K562 (cell line): Measurements from ENCODE around the gene SUMF2. TPM values are rescaled to one million over a fixed set of nuclear protein-coding genes. Genes with fewer than 3 reads are reported as not detected.

Source experiments
- ATAC-seq: fragments of 200-7000 bp; cut with Tn5 transposase; 3 replicates; pipeline ENCODE4 v1.9.1; 2020; ENCODE audit warnings: moderate library complexity
- BruUV-seq: library from RNA; stranded (reverse); fragments of 400-500 nt; replicated peaks from 2 replicates; lab custom pipeline; 2021; lab: Mats Ljungman, UMichigan
- CTCF ChIA-PET: fragments of 300-600 bp; formaldehyde crosslinking; extraction: SDS; loops from one replicate; lab custom pipeline; 2021; ENCODE audit warnings: low intra/inter-chr PET ratio; lab: Yijun Ruan, JAX
- POLR2A ChIA-PET: fragments of 300-600, 350-650 bp; sonication (Branson Sonifier 250); formaldehyde crosslinking; extraction: SDS; loops from one replicate; lab custom pipeline; 2021; ENCODE audit warnings: antibody characterized with exemption, inconsistent platforms; lab: Yijun Ruan, JAX
- DNase-seq, 4 experiments: peaks; one replicate each; pipeline versions ENCODE4 v3.0.0 to v3.0.0-alpha.2; 2011 to 2018; ENCODE audit warnings: low spot score in 3 of 4, mixed read lengths in 3 of 4; ENCODE audit errors: extremely low read depth in 1 of 4
- FAIRE-seq: peaks from 2 replicates; lab custom pipeline; 2011; peaks lifted over from hg19 to GRCh38; lab: Jason Lieb, UNC
- H2AFZ ChIP-seq: 2 replicates; pipeline ENCODE4 v1.6.0; 2011; ENCODE audit warnings: low read depth, low read length, control low read depth, inconsistent platforms
- H3K27ac ChIP-seq: fragments of 200-600 bp; 3 replicates; pipeline ENCODE4 v1.8.0; 2011; ENCODE audit warnings: low read depth, mild to moderate bottlenecking, control low read depth, inconsistent platforms, low read length, moderate library complexity, mixed read lengths; ENCODE audit errors: extremely low read depth
- H3K27me3 ChIP-seq, 2 experiments: fragments of 300-600 bp in 1 of 2; 2 replicates in 1 of 2; 3 replicates in 1 of 2; pipeline versions ENCODE4 v1.6.0 to v1.8.0; 2011; ENCODE audit warnings: inconsistent platforms in 2 of 2, low read length in 2 of 2, mild to moderate bottlenecking in 1 of 2, mixed read lengths in 1 of 2, moderate library complexity in 1 of 2; ENCODE audit not compliant: control insufficient read depth in 2 of 2, insufficient read depth in 2 of 2
- H3K36me3 ChIP-seq: fragments of 300-600 bp; 3 replicates; pipeline ENCODE4 v1.8.0; 2011; ENCODE audit warnings: mild to moderate bottlenecking, low read length, inconsistent platforms; ENCODE audit not compliant: control insufficient read depth, insufficient read depth
- H3K4me1 ChIP-seq, 2 experiments: fragments of 200-600 bp in 1 of 2; replicated peaks in 1 of 2; 2 replicates in 1 of 2; 3 replicates in 1 of 2; pipeline versions ENCODE4 v1.5.1 to v1.8.0; 2011; ENCODE audit warnings: inconsistent platforms in 2 of 2, low read length in 2 of 2, mild to moderate bottlenecking in 1 of 2, mixed read lengths in 1 of 2, moderate library complexity in 1 of 2; ENCODE audit not compliant: control insufficient read depth in 2 of 2, insufficient read depth in 2 of 2
- H3K4me2 ChIP-seq: 2 replicates; pipeline ENCODE4 v1.6.1; 2011; ENCODE audit warnings: low read length, control low read depth, inconsistent platforms, mixed read lengths; ENCODE audit not compliant: insufficient read depth
- H3K4me3 ChIP-seq: fragments of 200-600 bp; sonication (generic), shearing (Covaris generic); 2 replicates; pipeline ENCODE4 v1.5.1; 2016; ENCODE audit warnings: control low read depth, inconsistent platforms
- H3K79me2 ChIP-seq: fragments of 200-600 bp; 3 replicates; pipeline ENCODE4 v1.8.0; 2011; ENCODE audit warnings: low read length, inconsistent platforms; ENCODE audit not compliant: control insufficient read depth, insufficient read depth
- H3K9ac ChIP-seq, 2 experiments: 2 replicates each; pipeline versions ENCODE4 v1.6.0 to v1.6.1; 2011; ENCODE audit warnings: low read depth in 2 of 2, low read length in 2 of 2, control low read depth in 1 of 2, inconsistent platforms in 1 of 2, mild to moderate bottlenecking in 1 of 2, mixed read lengths in 1 of 2; ENCODE audit not compliant: insufficient read depth in 1 of 2
- H3K9me1 ChIP-seq: one replicate; pipeline ENCODE4 v1.6.0; 2011; ENCODE audit warnings: inconsistent platforms, mild to moderate bottlenecking, low read length, moderate library complexity; ENCODE audit not compliant: control insufficient read depth, insufficient read depth
- H3K9me3 ChIP-seq: replicated peaks from 2 replicates; pipeline ENCODE4 v1.5.1; 2011; ENCODE audit warnings: low read depth, low read length, inconsistent platforms; ENCODE audit not compliant: control insufficient read depth, insufficient read depth
- H4K20me1 ChIP-seq: replicated peaks from 2 replicates; pipeline ENCODE4 v1.6.1; 2011; ENCODE audit warnings: low read length, inconsistent platforms, mixed read lengths; ENCODE audit not compliant: control insufficient read depth, insufficient read depth
- ERF ChIP-seq: fragments of 450-650 bp; formaldehyde crosslinking; IDR thresholded peaks from 2 replicates; pipeline ENCODE4 v1.4.0; 2020; ENCODE audit warnings: mild to moderate bottlenecking, mixed read lengths
- FOXA1 ChIP-seq: fragments of 450-650 bp; IDR thresholded peaks from 2 replicates; pipeline ENCODE4 v1.6.1; 2016; ENCODE audit warnings: mild to moderate bottlenecking, borderline replicate concordance
- L3MBTL2 ChIP-seq: fragments of 450-650 bp; IDR thresholded peaks from 2 replicates; pipeline ENCODE4 v1.6.1; 2016; ENCODE audit warnings: mild to moderate bottlenecking, moderate library complexity
- MEIS2 ChIP-seq: fragments of 450-650 bp; IDR thresholded peaks from 2 replicates; pipeline ENCODE4 v1.6.1; 2014; ENCODE audit warnings: mild to moderate bottlenecking; ENCODE audit not compliant: partially characterized antibody
- TCF3 ChIP-seq: sonication (generic); formaldehyde crosslinking; IDR thresholded peaks from 2 replicates; pipeline ENCODE4 v1.4.0; 2020; ENCODE audit warnings: mild to moderate bottlenecking, missing genetic modification reagents
- ZBTB40 ChIP-seq, 2 experiments: fragments of 450-650 bp in 1 of 2; sonication (generic) in 1 of 2; formaldehyde crosslinking in 1 of 2; IDR thresholded peaks; 2 replicates each; pipeline versions ENCODE4 v1.7.1 to v1.9.0; 2016 to 2022; ENCODE audit warnings: inconsistent platforms in 1 of 2, mild to moderate bottlenecking in 1 of 2, missing genetic modification reagents in 1 of 2
- WGBS: fragments of 100-300 bp; shearing (Covaris generic); methylation state at CpG from one replicate; pipeline ENCODE4 v1.1.6; 2016; ENCODE audit warnings: low coverage, mixed read lengths; ENCODE audit not compliant: insufficient coverage; ENCODE audit errors: missing lambda C conversion rate; 5-methylcytosine and 5-hydroxymethylcytosine counted together
- in situ Hi-C: fragments of 300-500 bp; cut with MboI; formaldehyde crosslinking; loops from 4 replicates; pipeline ENCODE4 v1.15.0; 2018; ENCODE audit warnings: inconsistent platforms, mixed read lengths
- intact Hi-C: fragments of 100-400 bp; cut with micrococcal nuclease; formaldehyde crosslinking; loops from 2 replicates; pipeline ENCODE4 v1.14.2; 2022
- polyA plus RNA-seq, 8 experiments: library from polyadenylated mRNA; depleted of rRNA in 4 of 8; stranded (reverse) in 5 of 8; unstranded in 3 of 8; fragments of >200 nt; fragmentation: Nextera tagmentation in 2 of 8; fragmentation: Illumina TruSeq in 1 of 8; extraction: Ambion mirVana in 2 of 8; extraction: Trizol in 1 of 8; gene quantifications; 2 replicates each; pipeline versions ENCODE4 v1.2.1 to v1.2.3, GENCODE V29; 2011 to 2014; ENCODE audit warnings: inconsistent platforms in 1 of 8, missing spikeins in 1 of 8
- total RNA-seq, 7 experiments: library from RNA; depleted of rRNA in 6 of 7; stranded (reverse); fragments of >200 nt in 6 of 7; fragmentation: Illumina TruSeq in 2 of 7; extraction: Trizol in 2 of 7; gene quantifications; 2 replicates each; pipeline versions ENCODE4 v1.2.1 to v1.2.3, GENCODE V29; 2011 to 2021; ENCODE audit warnings: low replicate concordance in 1 of 7
- TF ChIP-seq, protein P1 (sequence below), 2 experiments: IDR thresholded peaks in 1 of 2; conservative IDR thresholded peaks in 1 of 2; 2 replicates each; pipeline ENCODE4 v1.6.1; 2016; ENCODE audit warnings: low read depth in 2 of 2, mild to moderate bottlenecking in 1 of 2, missing compliant biosample characterization in 1 of 2, missing genetic modification characterization in 1 of 2, moderate library complexity in 1 of 2

Gene SUMF2
- total and polyA plus RNA-seq, 9 of the 15 experiments (the other 6 are each of a cell fraction or from before 2014, with no cell fraction given) = 39.0 to 113 (median 67.7) TPM

- BruUV-seq = no TSS peak
- ATAC-seq (no peak), FAIRE-seq (no peak), DNase-seq (no peak)
- Histone ChIP-seq H3K27me3 (no peaks in the 10 kb centered on the region), H3K36me3 (peaks cover 62% of the 10 kb centered on the region), H3K27ac (peak overlapping the region; percentile 92; the same call in 2 of the 3 replicates), H3K4me1 (peaks cover 18 to 20% of the 10 kb centered on the region in 2 experiments), H3K4me2 (peak overlapping the region; percentile 47), H3K9me1 (no peaks in the 10 kb centered on the region), H3K4me3 (peak overlapping the region; percentile 82; the same call in 1 of the 2 replicates), H3K9me3 (no peaks in the 10 kb centered on the region), H3K79me2 (peaks cover 88% of the 10 kb centered on the region), H3K9ac (peak overlapping the region in 1 of 2 experiments; percentile 94; a peak in 1 of 4 replicates), H2AFZ (no peak overlapping the region), H4K20me1 (no peaks in the 10 kb centered on the region)
- no peak for TF ChIP-seq ZBTB40 (IDR thresholded peaks at IDR 0.05)
- no peak for TF ChIP-seq ZBTB40 (CRISPR knock-in tag; IDR thresholded peaks at IDR 0.05)
- TF ChIP-seq MEIS2 = peak; percentile 70
- TF ChIP-seq FOXA1 = no peak
- TF ChIP-seq, protein P1, sequence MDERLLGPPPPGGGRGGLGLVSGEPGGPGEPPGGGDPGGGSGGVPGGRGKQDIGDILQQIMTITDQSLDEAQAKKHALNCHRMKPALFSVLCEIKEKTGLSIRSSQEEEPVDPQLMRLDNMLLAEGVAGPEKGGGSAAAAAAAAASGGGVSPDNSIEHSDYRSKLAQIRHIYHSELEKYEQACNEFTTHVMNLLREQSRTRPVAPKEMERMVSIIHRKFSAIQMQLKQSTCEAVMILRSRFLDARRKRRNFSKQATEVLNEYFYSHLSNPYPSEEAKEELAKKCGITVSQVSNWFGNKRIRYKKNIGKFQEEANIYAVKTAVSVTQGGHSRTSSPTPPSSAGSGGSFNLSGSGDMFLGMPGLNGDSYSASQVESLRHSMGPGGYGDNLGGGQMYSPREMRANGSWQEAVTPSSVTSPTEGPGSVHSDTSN (CRISPR knock-in tag; IDR thresholded peaks at IDR 0.05; ENCODE audit: low read depth) = no peak
- TF ChIP-seq, protein P1 (tag; conservative IDR thresholded peaks at IDR 0.05; ENCODE audit: low read depth) = peak; percentile 43
- TF ChIP-seq TCF3 (CRISPR knock-in tag) = peak; percentile 51; the same call in 1 of the 2 replicates
- no peak for TF ChIP-seq ERF
- no peak for TF ChIP-seq L3MBTL2
- 25% methylated on average over 2 of the region's 2 CpGs for whole genome bisulfite sequencing
- POLR2A ChIA-PET = interaction anchor here (0.6 to 1.9 kb wide), 6 partner anchors 8 to 425 kb away, joined by 3 to 12 read pairs (median 5); partner anchors contain the start of gene SUMF2
- CTCF ChIA-PET = no interaction called here
- in situ Hi-C loops = no loop called here
- intact Hi-C loops = no loop called here
Observed at GRCh38 chr7:56053993-56054392, 10.1 kb upstream of the SUMF2 start.
